WTC11 (cell line): Measurements from ENCODE around the gene ATXN10. TPM values are rescaled to one million over a fixed set of nuclear protein-coding genes. Genes with fewer than 3 reads are reported as not detected.

Source experiments
- ATAC-seq: fragments of 200-7000 bp; cut with Tn5 transposase; 2 replicates; pipeline ENCODE4 v1.10.0; 2021; ENCODE audit warnings: mild to moderate bottlenecking, moderate library complexity
- CTCF ChIA-PET: fragments of 300-600 bp; sonication (Branson Sonifier 250); formaldehyde crosslinking; loops from one replicate; lab custom pipeline; 2021; ENCODE audit warnings: antibody characterized with exemption; lab: Charles Lee
- POLR2A ChIA-PET: fragments of 350-600 bp; sonication (Branson Sonifier 250); formaldehyde crosslinking; loops from one replicate; lab custom pipeline; 2021; ENCODE audit warnings: antibody characterized with exemption; lab: Charles Lee
- DNase-seq: peaks from one replicate; pipeline ENCODE4 v3.0.0; 2021; ENCODE audit warnings: low spot score
- H3K27ac Mint-ChIP-seq: 2 replicates; pipeline ENCODE4 v1.8.0; 2021; ENCODE audit warnings: mixed read lengths
- H3K27me3 Mint-ChIP-seq: 2 replicates; pipeline ENCODE4 v1.8.0; 2021; ENCODE audit warnings: low read depth, mild to moderate bottlenecking, moderate library complexity, mixed read lengths
- H3K36me3 Mint-ChIP-seq: 2 replicates; pipeline ENCODE4 v1.8.0; 2021; ENCODE audit warnings: mixed read lengths
- H3K4me1 Mint-ChIP-seq: 2 replicates; pipeline ENCODE4 v1.8.0; 2022; ENCODE audit warnings: mixed read lengths
- H3K4me3 Mint-ChIP-seq: 2 replicates; pipeline ENCODE4 v1.8.0; 2021; ENCODE audit warnings: mild to moderate bottlenecking, moderate library complexity, mixed read lengths
- H3K9me3 Mint-ChIP-seq: 2 replicates; pipeline ENCODE4 v1.8.0; 2021; ENCODE audit warnings: mixed read lengths
- CBFB ChIP-seq: sonication (generic); formaldehyde crosslinking; IDR thresholded peaks from 2 replicates; pipeline ENCODE4 v1.8.1; 2022; ENCODE audit warnings: mild to moderate bottlenecking, low read depth, missing genetic modification reagents
- CDX4 ChIP-seq: fragments of 250-450 bp; sonication (Bioruptor Pico); IDR thresholded peaks from 2 replicates; pipeline ENCODE4 v1.9.0; 2021; ENCODE audit warnings: moderate library complexity, mild to moderate bottlenecking, inconsistent platforms, borderline replicate concordance
- CREB1 ChIP-seq: sonication (generic); formaldehyde crosslinking; IDR thresholded peaks from 2 replicates; pipeline ENCODE4 v1.8.0; 2023; ENCODE audit warnings: mild to moderate bottlenecking, missing genetic modification reagents
- ETV6 ChIP-seq: sonication (generic); formaldehyde crosslinking; IDR thresholded peaks from 2 replicates; pipeline ENCODE4 v1.8.1; 2022; ENCODE audit warnings: mild to moderate bottlenecking, missing genetic modification reagents
- IRF1 ChIP-seq: sonication (generic); formaldehyde crosslinking; IDR thresholded peaks from 2 replicates; pipeline ENCODE4 v1.8.0; 2023; ENCODE audit warnings: missing genetic modification reagents
- IRF2 ChIP-seq: sonication (generic); formaldehyde crosslinking; IDR thresholded peaks from 2 replicates; pipeline ENCODE4 v1.8.0; 2022; ENCODE audit warnings: low read depth, missing genetic modification reagents, borderline replicate concordance
- NFATC4 ChIP-seq: fragments of 250-450 bp; sonication (Bioruptor Pico); IDR thresholded peaks from 2 replicates; pipeline ENCODE4 v1.9.0; 2021; ENCODE audit warnings: mild to moderate bottlenecking
- NFE2L1 ChIP-seq: sonication (generic); formaldehyde crosslinking; IDR thresholded peaks from 2 replicates; pipeline ENCODE4 v1.8.1; 2023; ENCODE audit warnings: missing genetic modification reagents
- NR1H2 ChIP-seq: sonication (generic); formaldehyde crosslinking; IDR thresholded peaks from 2 replicates; pipeline ENCODE4 v1.9.0; 2021; ENCODE audit warnings: mild to moderate bottlenecking, moderate library complexity, missing genetic modification reagents
- PRDM15 ChIP-seq: sonication (generic); formaldehyde crosslinking; IDR thresholded peaks from 2 replicates; pipeline ENCODE4 v1.8.0; 2022; ENCODE audit warnings: missing genetic modification reagents
- PREB ChIP-seq: sonication (generic); formaldehyde crosslinking; IDR thresholded peaks from 2 replicates; pipeline ENCODE4 v1.8.1; 2022; ENCODE audit warnings: mild to moderate bottlenecking, missing genetic modification reagents, moderate library complexity, borderline replicate concordance
- TEAD1 ChIP-seq: sonication (generic); formaldehyde crosslinking; IDR thresholded peaks from 2 replicates; pipeline ENCODE4 v1.8.0; 2022; ENCODE audit warnings: mild to moderate bottlenecking, missing genetic modification reagents
- ZBTB21 ChIP-seq: sonication (generic); formaldehyde crosslinking; IDR thresholded peaks from 2 replicates; pipeline ENCODE4 v1.8.1; 2023; ENCODE audit warnings: mild to moderate bottlenecking, missing genetic modification reagents, borderline replicate concordance
- ZNF138 ChIP-seq: sonication (generic); formaldehyde crosslinking; conservative IDR thresholded peaks from 2 replicates; pipeline ENCODE4 v1.8.1; 2022; ENCODE audit warnings: mild to moderate bottlenecking, moderate library complexity, missing genetic modification reagents
- ZNF232 ChIP-seq: sonication (generic); formaldehyde crosslinking; IDR thresholded peaks from 2 replicates; pipeline ENCODE4 v1.8.0; 2022; ENCODE audit warnings: mild to moderate bottlenecking, missing genetic modification reagents
- ZNF281 ChIP-seq: sonication (generic); formaldehyde crosslinking; IDR thresholded peaks from 2 replicates; pipeline ENCODE4 v1.8.0; 2023; ENCODE audit warnings: mild to moderate bottlenecking, missing genetic modification reagents
- ZNF423 ChIP-seq: fragments of 250-450 bp; sonication (Bioruptor Pico); IDR thresholded peaks from 2 replicates; pipeline ENCODE4 v2.1.2; 2022; ENCODE audit warnings: mild to moderate bottlenecking, moderate library complexity
- ZNF671 ChIP-seq: fragments of 250-450 bp; sonication (Bioruptor Pico); IDR thresholded peaks from 2 replicates; pipeline ENCODE4 v1.8.0; 2021; ENCODE audit warnings: mild to moderate bottlenecking
- total RNA-seq: library from RNA; stranded (reverse); gene quantifications from 3 replicates; pipeline ENCODE4 v1.2.3, GENCODE V29; 2021
- TF ChIP-seq, protein P1 (sequence below): fragments of 200-600 bp; IDR thresholded peaks from 2 replicates; pipeline ENCODE4 v1.8.0; 2022; ENCODE audit warnings: antibody characterized with exemption
- TF ChIP-seq, protein P2 (sequence below): sonication (generic); formaldehyde crosslinking; IDR thresholded peaks from 2 replicates; pipeline ENCODE4 v1.8.1; 2022; ENCODE audit warnings: mild to moderate bottlenecking, moderate library complexity, missing genetic modification reagents

The ATXN10 gene
- total RNA-seq, 1 experiment from 2014 or later = 185 TPM

- TF ChIP-seq NFE2L1 (CRISPR knock-in tag) = no peak
- TF ChIP-seq IRF2 (CRISPR knock-in tag) = no peak
- no peak for TF ChIP-seq ZNF232 (CRISPR knock-in tag)
Measured at GRCh38 chr22:45731041-45731797, 59.6 kb downstream of the ATXN10 start (continued).

DNA sequence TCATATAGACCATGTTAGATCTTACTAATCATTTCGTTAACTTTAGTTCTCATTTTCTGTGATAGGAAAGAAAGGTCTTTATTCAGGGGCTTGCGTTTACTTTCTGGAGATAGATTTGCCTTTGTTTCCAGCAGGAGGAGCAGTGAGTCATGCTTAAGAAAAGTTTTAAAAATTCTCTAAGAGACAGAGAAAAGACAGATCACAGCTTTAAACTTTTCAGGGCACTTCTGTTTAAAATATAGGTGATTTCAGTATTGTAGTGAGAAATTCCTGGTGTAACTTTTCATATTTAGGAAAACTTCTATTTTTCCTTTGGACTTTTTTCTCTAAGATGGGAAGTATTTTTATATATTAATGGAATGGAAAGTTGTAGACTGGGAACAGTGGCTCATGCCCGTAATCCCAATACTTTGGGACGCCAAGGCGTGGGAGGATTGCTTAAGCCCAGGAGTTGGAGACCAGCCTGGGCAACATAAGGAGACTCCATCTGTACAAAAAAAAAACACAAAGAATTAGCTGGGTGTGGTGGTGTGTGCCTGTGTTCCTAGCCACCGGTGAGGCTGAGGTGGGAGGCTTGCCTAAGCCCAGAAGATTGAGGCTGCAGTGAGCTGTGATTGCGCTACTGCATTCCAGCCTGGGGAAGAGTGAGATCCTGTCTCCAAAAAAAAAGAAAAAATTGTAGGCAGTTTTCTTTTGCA lies 60.3 kb downstream of the ATXN10 start:
- CTCF ChIA-PET = interaction anchor here (0.6 to 2.7 kb wide), 11 partner anchors 20 to 269 kb away, joined by 3 to 10 read pairs (median 4); partner anchors contain the start of gene ATXN10
- no peaks in the 10 kb centered on the region for H3K27me3 Mint-ChIP-seq
- H3K4me1 Mint-ChIP-seq = peaks cover 8% of the 10 kb centered on the region
- 0 out of 2 replicates have a peak, but pooled peaks cover 2% of the 10 kb centered on the region for H3K36me3 Mint-ChIP-seq
- DNase-seq (no peak), ATAC-seq (0 out of 2 replicates have a peak, but pooled peaks have one; percentile 20)
- no peak overlapping the region for H3K4me3 Mint-ChIP-seq
- POLR2A ChIA-PET = no interaction called here
- peak overlapping the region; percentile 92 for H3K27ac Mint-ChIP-seq
- TF ChIP-seq PREB (CRISPR knock-in tag) = no peak
- TF ChIP-seq ZNF138 (CRISPR knock-in tag) = no peak
- TF ChIP-seq, protein P1, sequence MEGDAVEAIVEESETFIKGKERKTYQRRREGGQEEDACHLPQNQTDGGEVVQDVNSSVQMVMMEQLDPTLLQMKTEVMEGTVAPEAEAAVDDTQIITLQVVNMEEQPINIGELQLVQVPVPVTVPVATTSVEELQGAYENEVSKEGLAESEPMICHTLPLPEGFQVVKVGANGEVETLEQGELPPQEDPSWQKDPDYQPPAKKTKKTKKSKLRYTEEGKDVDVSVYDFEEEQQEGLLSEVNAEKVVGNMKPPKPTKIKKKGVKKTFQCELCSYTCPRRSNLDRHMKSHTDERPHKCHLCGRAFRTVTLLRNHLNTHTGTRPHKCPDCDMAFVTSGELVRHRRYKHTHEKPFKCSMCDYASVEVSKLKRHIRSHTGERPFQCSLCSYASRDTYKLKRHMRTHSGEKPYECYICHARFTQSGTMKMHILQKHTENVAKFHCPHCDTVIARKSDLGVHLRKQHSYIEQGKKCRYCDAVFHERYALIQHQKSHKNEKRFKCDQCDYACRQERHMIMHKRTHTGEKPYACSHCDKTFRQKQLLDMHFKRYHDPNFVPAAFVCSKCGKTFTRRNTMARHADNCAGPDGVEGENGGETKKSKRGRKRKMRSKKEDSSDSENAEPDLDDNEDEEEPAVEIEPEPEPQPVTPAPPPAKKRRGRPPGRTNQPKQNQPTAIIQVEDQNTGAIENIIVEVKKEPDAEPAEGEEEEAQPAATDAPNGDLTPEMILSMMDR = no peak
- TF ChIP-seq ZNF423 (CRISPR knock-in tag) = no peak
- no peak for TF ChIP-seq IRF2 (CRISPR knock-in tag)
- TF ChIP-seq NR1H2 (CRISPR knock-in tag) = no peak
- no peak for TF ChIP-seq ETV6
- no peak for TF ChIP-seq CBFB
- TF ChIP-seq, all 79 proteins: peak for 0
- no peaks in the 10 kb centered on the region for H3K9me3 Mint-ChIP-seq

- peaks cover 15% of the 10 kb centered on the region for H3K36me3 Mint-ChIP-seq
- no peak overlapping the region for H3K27ac Mint-ChIP-seq
- H3K9me3 Mint-ChIP-seq = no peaks in the 10 kb centered on the region
- no peak overlapping the region for H3K4me3 Mint-ChIP-seq
- ChIA-PET CTCF (interaction anchor here (1.1 to 1.4 kb wide), 2 partner anchors 128 to 157 kb away, joined by 3 read pairs; no protein-coding TSS in a partner anchor), POLR2A (interaction anchor here (0.5 kb wide), 1 partner anchor 1089 kb away, joined by 3 read pairs; no protein-coding TSS in a partner anchor)
- no peaks in the 10 kb centered on the region for H3K27me3 Mint-ChIP-seq
- no peak for ATAC-seq
- H3K4me1 Mint-ChIP-seq = peaks cover 8% of the 10 kb centered on the region
- DNase-seq = no peak
- TF ChIP-seq IRF1 (no peak), PRDM15 (CRISPR knock-in tag) (no peak), ZNF281 (CRISPR knock-in tag) (no peak), ZNF671 (CRISPR knock-in tag) (no peak), TEAD1 (no peak), ZBTB21 (CRISPR knock-in tag) (no peak), CBFB (no peak), NFATC4 (CRISPR knock-in tag) (no peak), CDX4 (CRISPR knock-in tag) (no peak), CREB1 (no peak)
- TF ChIP-seq, protein P2, sequence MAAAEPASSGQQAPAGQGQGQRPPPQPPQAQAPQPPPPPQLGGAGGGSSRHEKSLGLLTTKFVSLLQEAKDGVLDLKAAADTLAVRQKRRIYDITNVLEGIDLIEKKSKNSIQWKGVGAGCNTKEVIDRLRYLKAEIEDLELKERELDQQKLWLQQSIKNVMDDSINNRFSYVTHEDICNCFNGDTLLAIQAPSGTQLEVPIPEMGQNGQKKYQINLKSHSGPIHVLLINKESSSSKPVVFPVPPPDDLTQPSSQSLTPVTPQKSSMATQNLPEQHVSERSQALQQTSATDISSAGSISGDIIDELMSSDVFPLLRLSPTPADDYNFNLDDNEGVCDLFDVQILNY (CRISPR knock-in tag) = no peak
Measured at GRCh38 chr22:45735273-45735672, 63.6 kb downstream of the ATXN10 start.
